Prostate gland (tissue), 2 donors: Measurements from ENCODE around the gene MEIS2.

Experiments
- CTCF ChIP-seq, 4 experiments: fragments of 200-600 bp in 2 of 4; fragments of 450-650 bp in 2 of 4; sonication (generic) in 2 of 4; IDR thresholded peaks; 1 replicate in 3 of 4; 2 replicates in 1 of 4; pipeline ENCODE4 v1.5.1; 2016 to 2019; ENCODE audit warnings: antibody characterized with exemption in 4 of 4, mild to moderate bottlenecking in 2 of 4, moderate library complexity in 2 of 4
- POLR2A ChIP-seq: fragments of 450-650 bp; IDR thresholded peaks from one replicate; pipeline ENCODE4 v1.6.1; 2016; ENCODE audit warnings: antibody characterized with exemption, mild to moderate bottlenecking

GRCh38 chr15:36883713-36884517, 216.4 kb downstream of the MEIS2 start:
- TF ChIP-seq CTCF (IDR thresholded peaks at IDR 0.05) (peak; percentile 74 to 93 (median 86)), POLR2A (no peak)
